Stimulated activated CD8-positive, alpha-beta memory T cell treated with anti-CD3 and anti-CD28 coated beads, Interleukin-15, amount 100 ng/mL, for 4 hours (primary cell): ENCODE measurements around the gene TRIM28.
"Not testable (repeated sequence)": the region's sequence is repeated elsewhere in the genome, so short reads cannot be mapped to it uniquely, and the experiment has no call there.

Source experiments
- DNase-seq, 2 donors: peaks; one replicate each; pipeline ENCODE4 v3.0.0-alpha.2; 2020; ENCODE audit warnings: low read depth in 2 of 2

TRIM28 gene

GRCh38 chr19:58561373-58562121 lies 17.7 kb downstream of the TRIM28 start:
- DNase-seq = no peak

DNA sequence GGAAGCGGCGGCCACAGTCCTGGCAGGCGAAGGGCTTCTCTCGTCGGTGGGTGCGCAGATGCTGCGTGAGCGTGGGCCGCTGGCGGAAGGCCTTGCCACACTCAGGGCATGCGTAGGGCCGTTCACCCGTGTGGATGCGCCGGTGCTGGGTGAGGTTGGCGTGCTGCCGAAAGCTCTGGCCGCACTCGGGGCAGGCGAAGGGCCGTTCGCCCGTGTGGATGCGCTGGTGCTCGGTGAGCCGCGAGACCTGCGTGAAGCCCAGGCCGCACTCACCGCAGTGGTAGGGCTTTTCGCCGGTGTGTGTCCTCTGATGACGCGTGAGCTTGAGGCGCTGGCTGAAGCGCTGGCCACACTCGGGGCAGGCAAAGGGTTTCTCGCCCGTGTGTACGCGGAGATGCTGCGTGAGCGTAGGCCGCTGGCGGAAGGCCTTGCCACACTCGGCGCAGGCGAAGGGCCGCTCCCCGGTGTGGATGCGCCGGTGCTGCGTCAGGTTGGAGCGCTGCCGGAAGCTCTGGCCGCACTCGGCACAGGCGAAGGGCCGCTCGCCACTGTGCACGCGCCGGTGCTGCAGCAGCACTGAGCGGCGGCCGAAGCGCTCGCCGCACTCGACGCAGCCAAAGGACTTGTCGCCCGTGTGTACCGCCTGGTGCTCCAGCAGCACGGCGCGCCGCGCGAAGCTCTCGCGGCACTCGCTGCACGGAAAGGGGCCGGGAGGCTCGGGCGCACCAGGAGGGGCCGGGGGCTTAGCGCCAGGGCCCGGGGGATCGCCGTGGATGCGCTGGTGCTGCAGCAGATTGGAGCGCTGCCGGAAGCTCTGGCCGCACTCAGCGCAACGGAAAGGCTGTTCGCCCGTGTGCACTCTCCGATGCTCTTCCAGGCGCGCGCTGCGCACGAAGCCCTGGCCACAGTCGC lies 18.5 kb downstream of the TRIM28 start:
- DNase-seq = no peak

GRCh38 chr19:58563034-58563573 lies 19.2 kb downstream of the TRIM28 start:
- DNase-seq = no peak

DNA sequence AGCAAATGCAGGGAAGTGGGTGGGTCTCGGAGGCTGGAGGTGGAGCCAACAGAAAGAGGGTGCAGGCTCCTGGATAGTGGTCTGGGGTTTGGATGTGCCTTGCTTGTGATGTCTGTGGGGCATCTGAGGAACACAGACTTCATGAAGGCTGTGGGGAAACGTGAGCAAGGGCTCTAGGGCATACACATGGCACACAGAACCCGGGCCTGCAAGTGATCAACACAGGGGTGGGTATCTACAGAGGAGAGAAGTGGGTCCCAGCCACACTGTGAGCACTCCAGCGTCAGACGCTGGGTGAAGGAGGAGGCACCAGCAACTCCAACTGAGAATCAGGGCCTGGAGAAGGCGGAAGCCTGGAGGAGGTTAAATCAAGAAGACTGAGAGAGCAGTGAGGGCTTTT lies 20.0 kb downstream of the TRIM28 start:
- no peak for DNase-seq

GRCh38 chr19:58566989-58567388 lies 23.1 kb downstream of the TRIM28 start:
- DNase-seq = no peak

DNA sequence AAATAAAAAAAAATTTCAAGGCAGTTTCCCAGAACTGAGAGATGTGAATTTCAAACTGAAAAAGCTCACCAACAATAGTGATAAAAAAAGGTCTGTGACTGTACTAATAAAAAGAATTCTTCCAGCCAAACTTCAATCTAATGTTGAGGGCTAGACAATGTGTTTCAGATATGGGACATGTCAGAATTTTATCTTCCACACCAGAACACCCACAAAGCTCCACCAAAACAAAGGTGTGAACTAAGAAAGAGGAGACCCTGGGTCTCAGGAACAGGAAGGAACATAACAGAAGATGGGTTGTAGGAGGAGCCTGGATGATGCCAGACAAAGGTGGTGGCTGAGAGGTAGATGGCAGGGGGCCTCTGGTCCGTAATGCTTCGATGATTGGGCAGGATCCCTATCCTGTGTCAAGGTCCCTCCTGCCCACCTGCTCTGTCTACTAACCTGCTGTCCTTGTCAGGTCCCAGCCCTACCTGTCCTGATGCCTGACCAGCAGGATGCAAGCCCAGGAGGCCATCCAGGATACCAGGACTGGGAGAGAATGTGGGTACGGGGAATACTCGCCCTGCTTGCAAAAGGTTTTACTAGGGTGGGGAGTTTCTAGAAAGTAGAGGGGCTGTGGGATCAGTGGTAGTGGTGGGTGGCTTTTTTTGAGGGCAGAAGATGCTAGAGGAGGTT lies 24.7 kb downstream of the TRIM28 start:
- no peak for DNase-seq

DNA sequence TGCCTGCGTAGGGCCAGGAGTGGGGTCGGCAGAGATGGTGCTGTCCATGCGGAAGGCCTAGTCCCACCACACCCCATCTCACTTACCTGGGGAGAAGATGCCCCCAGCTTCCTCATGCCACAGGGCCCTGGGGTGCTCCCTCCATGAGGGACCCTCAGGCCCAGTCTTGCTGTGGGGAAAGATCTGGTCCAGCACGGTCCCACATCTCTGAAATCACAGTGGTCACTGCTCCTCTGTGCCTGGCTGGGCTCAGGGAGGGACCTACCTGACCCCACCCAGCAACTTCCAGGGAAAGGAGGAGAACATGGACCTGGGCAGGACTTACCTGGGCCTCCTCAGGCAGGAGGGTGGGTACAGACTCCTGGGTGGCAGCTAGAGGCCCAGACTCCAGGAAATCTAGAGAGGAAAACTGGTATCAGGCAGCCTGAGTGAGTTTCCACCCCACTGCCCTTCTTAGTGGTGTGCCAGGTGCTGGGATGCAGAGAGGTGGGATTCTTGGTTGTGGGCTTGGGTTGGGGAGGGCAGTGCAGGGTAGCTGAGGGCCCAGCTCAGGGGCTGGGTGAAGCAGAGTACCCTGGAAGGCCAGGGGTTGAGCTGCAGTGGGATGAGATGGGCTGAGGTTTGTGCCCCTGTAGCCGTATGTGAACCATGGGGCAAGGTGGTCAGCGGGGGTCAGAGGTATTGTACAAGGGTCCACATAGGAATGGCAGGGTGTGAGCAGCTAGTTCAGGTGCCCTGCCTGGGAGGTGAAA lies 25.5 kb downstream of the TRIM28 start:
- DNase-seq = no peak

DNA sequence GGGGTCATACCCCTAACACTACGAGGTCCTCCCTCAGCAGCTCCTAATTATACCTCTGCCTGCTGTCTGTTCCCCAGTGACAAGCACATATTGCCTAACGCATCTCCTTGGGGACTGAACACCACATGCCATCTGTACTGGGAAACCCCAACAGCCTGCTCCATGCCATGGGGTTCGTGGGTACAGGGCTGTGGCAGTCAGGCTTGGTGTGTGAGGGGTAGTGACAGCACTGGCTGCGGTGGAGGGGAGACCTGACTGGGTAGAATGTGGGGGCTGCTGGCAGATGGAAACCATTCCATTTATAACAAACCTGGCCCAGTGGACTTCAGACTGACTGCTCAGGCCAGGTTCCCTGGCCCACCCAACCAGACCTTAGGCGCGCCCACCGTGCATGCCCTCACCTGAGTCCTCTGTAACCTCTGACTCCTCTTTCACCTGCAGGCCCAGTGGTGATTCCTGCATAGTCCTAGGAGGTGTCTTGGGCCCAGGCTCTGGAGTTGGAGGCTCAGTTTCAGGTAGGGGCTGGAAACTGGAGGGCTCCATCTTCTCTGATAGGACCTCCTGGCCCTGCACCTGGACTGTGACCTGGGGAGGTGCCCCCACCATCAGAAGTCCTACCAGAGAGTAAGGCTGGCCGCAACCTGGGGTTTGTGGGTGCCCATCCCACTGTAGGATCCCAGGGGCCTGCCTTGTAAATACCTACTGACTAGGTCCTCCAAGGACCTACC lies 26.2 kb downstream of the TRIM28 start:
- no peak for DNase-seq

GRCh38 chr19:58570770-58571574 lies 27.1 kb downstream of the TRIM28 start:
- no peak for DNase-seq

DNA sequence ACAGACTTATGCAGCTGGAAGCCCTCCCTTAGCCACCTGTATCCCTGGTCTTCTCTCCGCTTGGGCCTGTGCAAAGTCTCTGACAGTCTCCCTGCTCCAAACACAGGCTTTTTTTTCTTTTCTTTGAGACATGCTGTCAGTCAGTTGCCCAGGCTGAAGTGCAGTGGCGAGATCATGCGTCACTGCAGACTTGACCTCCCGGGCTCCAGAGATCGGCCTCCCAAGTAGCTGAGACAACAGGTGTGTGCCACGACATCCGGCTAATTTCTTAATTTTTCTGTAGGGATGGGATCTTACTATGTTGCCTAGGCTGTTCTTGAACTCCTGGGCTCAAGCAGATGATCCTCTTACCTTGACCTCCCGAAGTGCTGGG lies 27.7 kb downstream of the TRIM28 start:
- DNase-seq = no peak

- DNase-seq = no peak
Observed at GRCh38 chr19:58572026-58572817, 28.4 kb downstream of the TRIM28 start.

GRCh38 chr19:58572818-58573657 lies 29.2 kb downstream of the TRIM28 start, which contains the start of gene MZF1:
Gene MZF1, minus strand, starts transcription at chr19:58573335. Its CDS starts 1,946 bp downstream, at chr19:58571389.
- peak; percentile 98 to 100 for DNase-seq

DNA sequence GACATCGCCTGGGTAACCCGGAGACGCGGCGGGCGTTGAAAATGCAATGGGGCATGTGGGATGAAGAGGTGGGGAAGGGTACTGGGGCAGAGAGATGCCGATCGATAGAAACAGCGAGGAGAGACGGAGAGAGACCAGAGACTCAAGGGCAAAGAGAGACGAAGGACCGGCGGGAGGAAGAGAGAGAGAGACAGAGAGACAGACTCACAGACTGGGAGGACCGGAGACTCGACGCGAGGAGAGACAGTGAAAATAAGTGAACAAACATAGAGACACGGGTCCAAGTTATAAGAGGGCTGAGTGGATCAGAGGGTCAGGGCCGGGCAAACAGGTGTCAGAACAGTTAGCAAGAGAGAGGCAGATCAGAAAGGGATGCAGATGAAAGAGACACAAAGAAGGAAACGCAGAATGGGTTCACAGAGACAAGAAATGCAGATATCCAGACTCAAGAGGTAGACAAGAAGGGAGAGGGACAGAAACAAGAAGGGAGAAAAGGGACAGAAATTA lies 29.8 kb downstream of the TRIM28 start:
- no peak for DNase-seq

GRCh38 chr19:58575183-58576041 lies 31.5 kb downstream of the TRIM28 start:
- DNase-seq = peak in 1 of 2 donors; percentile 58

DNA sequence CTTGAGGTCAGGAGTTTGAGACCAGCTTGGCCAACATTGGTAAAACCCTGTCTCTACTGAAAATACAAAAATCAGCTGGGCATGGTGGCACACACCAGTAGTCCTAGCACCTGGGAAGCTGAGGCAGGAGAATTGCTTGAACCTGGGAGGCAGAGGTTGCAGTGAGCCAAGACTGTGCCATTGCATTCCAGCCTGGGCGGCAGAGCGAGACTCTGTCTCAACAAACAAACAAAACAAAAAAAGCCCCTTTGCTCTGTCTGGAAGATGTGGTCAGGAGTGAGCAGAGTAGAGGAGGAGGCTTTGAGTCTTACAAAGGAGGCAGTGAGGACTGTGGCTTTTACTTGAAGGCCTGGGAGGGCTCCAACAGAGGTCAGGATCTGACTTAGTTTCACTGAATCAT lies 33.7 kb downstream of the TRIM28 start:
- not testable (repeated sequence) for DNase-seq

DNA sequence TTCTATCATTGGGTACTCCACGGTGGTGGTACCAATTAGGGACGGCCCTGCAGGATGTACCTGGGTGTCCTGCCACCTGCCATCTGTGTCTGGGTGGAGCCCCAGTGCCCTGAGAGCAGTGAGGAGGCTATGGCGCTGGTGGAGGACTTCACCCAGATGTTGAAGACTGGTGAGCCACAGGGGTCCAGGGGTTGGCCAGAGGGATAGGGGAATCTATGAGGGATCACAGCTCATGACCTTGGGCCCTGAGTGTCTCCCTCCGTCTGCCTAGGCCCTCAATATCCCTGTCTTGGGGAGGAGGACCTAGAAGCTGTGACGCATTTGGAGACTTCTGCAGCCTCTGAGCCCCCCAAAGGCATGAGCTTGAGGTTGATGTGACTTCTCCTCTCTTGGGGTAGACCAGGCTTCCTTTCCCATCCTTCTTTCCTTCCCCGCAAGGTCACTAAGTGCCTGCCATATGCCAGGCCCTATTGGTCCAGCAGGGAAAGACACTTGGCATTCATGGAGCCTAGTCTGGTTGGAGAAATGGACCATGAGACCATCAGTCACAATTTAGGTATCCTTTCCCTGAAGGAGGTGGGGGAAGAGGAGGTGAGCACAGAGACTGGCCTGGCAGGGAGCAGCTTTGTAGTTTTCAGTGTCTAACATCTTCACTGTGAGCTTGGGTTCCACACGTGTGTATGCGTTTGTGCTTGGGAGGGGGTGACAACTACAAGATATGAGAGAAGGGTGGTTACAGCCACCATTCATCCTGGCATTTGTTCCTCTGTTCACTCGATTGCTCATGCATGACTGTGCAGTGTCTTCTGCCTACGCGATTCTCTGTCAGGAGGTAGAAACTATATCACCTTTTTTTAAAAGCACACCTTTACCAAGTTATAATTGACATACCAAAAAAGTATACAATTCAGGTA lies 34.4 kb downstream of the TRIM28 start:
- no peak for DNase-seq
